Activated T-cell treated with anti-CD3 and anti-CD28 coated beads, Interleukin-2, amount 50 U/mL, for 72 hours (primary cell): ENCODE data around the gene CHN1. TPM values are rescaled to one million over a fixed set of nuclear protein-coding genes. Genes with fewer than 3 reads are reported as not detected.
A peak's percentile ranks its signal among the peaks of the same experiment; 100 is the strongest.

Experiments used
- ATAC-seq, 2 donors: fragments of 150-1000 bp; cut with Tn5 transposase; replicated peaks in 1 of 2; 2 replicates each; pipeline ENCODE4 v1.10.0; 2021; ENCODE audit warnings: moderate library complexity in 2 of 2, mild to moderate bottlenecking in 1 of 2
- DNase-seq, 2 donors: peaks; one replicate each; pipeline ENCODE4 v3.0.0; 2021 to 2022; ENCODE audit warnings: mixed read lengths in 1 of 2
- H3K27ac Mint-ChIP-seq: one replicate; pipeline ENCODE4 v1.8.0; 2022; ENCODE audit warnings: mild to moderate bottlenecking, moderate library complexity, mixed read lengths
- H3K27me3 Mint-ChIP-seq: one replicate; pipeline ENCODE4 v1.8.0; 2022; ENCODE audit warnings: low read depth, mixed read lengths
- H3K36me3 Mint-ChIP-seq, 2 donors: one replicate each; pipeline ENCODE4 v1.8.0; 2022; ENCODE audit warnings: mixed read lengths in 2 of 2, mild to moderate bottlenecking in 1 of 2; ENCODE audit not compliant: insufficient read depth in 2 of 2
- H3K4me1 Mint-ChIP-seq: one replicate; pipeline ENCODE4 v1.8.0; 2022; ENCODE audit warnings: low read depth, mixed read lengths
- H3K4me3 Mint-ChIP-seq, 2 donors: one replicate each; pipeline ENCODE4 v1.8.0; 2022; ENCODE audit warnings: mild to moderate bottlenecking in 2 of 2, mixed read lengths in 2 of 2, moderate library complexity in 2 of 2
- H3K9me3 Mint-ChIP-seq, 2 donors: one replicate each; pipeline ENCODE4 v1.8.0; 2022; ENCODE audit warnings: mixed read lengths in 2 of 2
- total RNA-seq, 2 donors: library from RNA; stranded (reverse); gene quantifications; one replicate each; pipeline ENCODE4 v1.2.3, GENCODE V29; 2022

Gene CHN1
- total RNA-seq, 2 donors from 2014 or later = 5.1 to 5.3 TPM

GRCh38 chr2:175007510-175007909, 2.3 kb upstream of the CHN1 start:
- Mint-ChIP-seq H3K27ac (no peak overlapping the region), H3K27me3 (peaks cover 35% of the 10 kb centered on the region), H3K9me3 (no peaks in the 10 kb centered on the region), H3K36me3 (peaks cover 0 to 1% of the 10 kb centered on the region in 2 donors), H3K4me1 (no peaks in the 10 kb centered on the region), H3K4me3 (no peak overlapping the region)
- no peak for DNase-seq
- ATAC-seq = no peak

GRCh38 chr2:175006281-175006680, 1.1 kb upstream of the CHN1 start:
- peak overlapping the region; percentile 81 to 85 for H3K4me3 Mint-ChIP-seq
- ATAC-seq (no peak), DNase-seq (no peak)
- peaks cover 0 to 1% of the 10 kb centered on the region in 2 donors for H3K36me3 Mint-ChIP-seq
- peaks cover 40% of the 10 kb centered on the region for H3K27me3 Mint-ChIP-seq
- H3K27ac Mint-ChIP-seq = no peak overlapping the region
- H3K4me1 Mint-ChIP-seq = no peaks in the 10 kb centered on the region
- no peaks in the 10 kb centered on the region for H3K9me3 Mint-ChIP-seq

GRCh38 chr2:175005733-175006264, 618 bp upstream of the CHN1 start:
- H3K4me3 Mint-ChIP-seq = peak overlapping the region; percentile 81 to 85
- peaks cover 43% of the 10 kb centered on the region for H3K27me3 Mint-ChIP-seq
- no peak overlapping the region for H3K27ac Mint-ChIP-seq
- no peaks in the 10 kb centered on the region for H3K4me1 Mint-ChIP-seq
- DNase-seq = no peak
- H3K36me3 Mint-ChIP-seq = peaks cover 0 to 1% of the 10 kb centered on the region in 2 donors
- no peak for ATAC-seq
- no peaks in the 10 kb centered on the region for H3K9me3 Mint-ChIP-seq

- Mint-ChIP-seq H3K27me3 (peaks cover 49% of the 10 kb centered on the region), H3K36me3 (peaks cover 0 to 1% of the 10 kb centered on the region in 2 donors), H3K27ac (no peak overlapping the region), H3K9me3 (no peaks in the 10 kb centered on the region), H3K4me3 (peak overlapping the region; percentile 85), H3K4me1 (no peaks in the 10 kb centered on the region)
- ATAC-seq (peak; percentile 64 to 69), DNase-seq (no peak)
Observed at GRCh38 chr2:175004730-175004979, 526 bp downstream of the CHN1 start.

- H3K9me3 Mint-ChIP-seq = no peaks in the 10 kb centered on the region
- H3K27ac Mint-ChIP-seq = no peak overlapping the region
- H3K4me1 Mint-ChIP-seq = no peaks in the 10 kb centered on the region
- DNase-seq (no peak), ATAC-seq (no peak)
- peaks cover 0 to 1% of the 10 kb centered on the region in 2 donors for H3K36me3 Mint-ChIP-seq
- peaks cover 54% of the 10 kb centered on the region for H3K27me3 Mint-ChIP-seq
- peak overlapping the region; percentile 81 to 85 for H3K4me3 Mint-ChIP-seq
Observed at GRCh38 chr2:175003875-175004729, 1.1 kb downstream of the CHN1 start.

GRCh38 chr2:175002547-175003274, 2.5 kb downstream of the CHN1 start:
- no peak overlapping the region for H3K27ac Mint-ChIP-seq
- H3K36me3 Mint-ChIP-seq = peaks cover 0 to 1% of the 10 kb centered on the region in 2 donors
- peaks cover 8% of the 10 kb centered on the region for H3K4me1 Mint-ChIP-seq
- DNase-seq = no peak
- no peak for ATAC-seq
- H3K9me3 Mint-ChIP-seq = no peaks in the 10 kb centered on the region
- H3K27me3 Mint-ChIP-seq = peaks cover 47% of the 10 kb centered on the region
- H3K4me3 Mint-ChIP-seq = no peak overlapping the region

- H3K36me3 Mint-ChIP-seq = peaks cover 0 to 1% of the 10 kb centered on the region in 2 donors
- H3K27me3 Mint-ChIP-seq = peaks cover 39% of the 10 kb centered on the region
- H3K4me3 Mint-ChIP-seq = no peak overlapping the region
- H3K27ac Mint-ChIP-seq = no peak overlapping the region
- DNase-seq = no peak
- peaks cover 8% of the 10 kb centered on the region for H3K4me1 Mint-ChIP-seq
- no peak for ATAC-seq
- H3K9me3 Mint-ChIP-seq = no peaks in the 10 kb centered on the region
Observed at GRCh38 chr2:175001566-175001965, 3.6 kb downstream of the CHN1 start.

- peaks cover 8% of the 10 kb centered on the region for H3K4me1 Mint-ChIP-seq
Observed at GRCh38 chr2:174997110-174997509, 8.1 kb downstream of the CHN1 start.

GRCh38 chr2:174996622-174997021, 8.6 kb downstream of the CHN1 start:
- Mint-ChIP-seq H3K27ac (no peak overlapping the region), H3K36me3 (no peaks in the 10 kb centered on the region), H3K27me3 (peaks cover 23% of the 10 kb centered on the region), H3K4me3 (no peak overlapping the region), H3K9me3 (no peaks in the 10 kb centered on the region), H3K4me1 (peaks cover 8% of the 10 kb centered on the region)
- no peak for DNase-seq
- ATAC-seq = no peak

More at GRCh38 chr2:174997110-174997509, 8.1 kb downstream of the CHN1 start:
- H3K9me3 Mint-ChIP-seq = no peaks in the 10 kb centered on the region
- DNase-seq (no peak), ATAC-seq (peak in 1 of 2 donors; percentile 33)
- peaks cover 28% of the 10 kb centered on the region for H3K27me3 Mint-ChIP-seq
- no peaks in the 10 kb centered on the region for H3K36me3 Mint-ChIP-seq
- H3K27ac Mint-ChIP-seq = no peak overlapping the region
- H3K4me3 Mint-ChIP-seq = no peak overlapping the region

GRCh38 chr2:174994381-174994780, 10.8 kb downstream of the CHN1 start:
- Mint-ChIP-seq H3K9me3 (no peaks in the 10 kb centered on the region), H3K4me3 (no peak overlapping the region), H3K27ac (no peak overlapping the region), H3K36me3 (no peaks in the 10 kb centered on the region), H3K4me1 (peaks cover 13% of the 10 kb centered on the region), H3K27me3 (peaks cover 7% of the 10 kb centered on the region)
- ATAC-seq (no peak), DNase-seq (no peak)

- no peak overlapping the region for H3K4me3 Mint-ChIP-seq
- peaks cover 5% of the 10 kb centered on the region for H3K27me3 Mint-ChIP-seq
- ATAC-seq (no peak), DNase-seq (no peak)
- no peaks in the 10 kb centered on the region for H3K36me3 Mint-ChIP-seq
- H3K27ac Mint-ChIP-seq = no peak overlapping the region
- H3K4me1 Mint-ChIP-seq = peaks cover 5% of the 10 kb centered on the region
- no peaks in the 10 kb centered on the region for H3K9me3 Mint-ChIP-seq
Observed at GRCh38 chr2:174992886-174993285, 12.3 kb downstream of the CHN1 start.

- Mint-ChIP-seq H3K4me3 (no peak overlapping the region), H3K36me3 (no peaks in the 10 kb centered on the region), H3K27ac (no peak overlapping the region), H3K4me1 (peaks cover 4% of the 10 kb centered on the region), H3K27me3 (no peaks in the 10 kb centered on the region), H3K9me3 (no peaks in the 10 kb centered on the region)
- DNase-seq (no peak), ATAC-seq (no peak)
Observed at GRCh38 chr2:174985614-174986013, 19.6 kb downstream of the CHN1 start.

GRCh38 chr2:174984561-174984960, 20.6 kb downstream of the CHN1 start:
- no peak overlapping the region for H3K27ac Mint-ChIP-seq
- no peak overlapping the region for H3K4me3 Mint-ChIP-seq
- DNase-seq (no peak), ATAC-seq (no peak)
- H3K4me1 Mint-ChIP-seq = no peaks in the 10 kb centered on the region
- no peaks in the 10 kb centered on the region for H3K27me3 Mint-ChIP-seq
- no peaks in the 10 kb centered on the region for H3K36me3 Mint-ChIP-seq
- no peaks in the 10 kb centered on the region for H3K9me3 Mint-ChIP-seq
